Measurements from ENCODE around the gene SPEN.
"Not testable (repeated sequence)": the region's sequence is repeated elsewhere in the genome, so short reads cannot be mapped to it uniquely, and the experiment has no call there.

Gene SPEN

DNA sequence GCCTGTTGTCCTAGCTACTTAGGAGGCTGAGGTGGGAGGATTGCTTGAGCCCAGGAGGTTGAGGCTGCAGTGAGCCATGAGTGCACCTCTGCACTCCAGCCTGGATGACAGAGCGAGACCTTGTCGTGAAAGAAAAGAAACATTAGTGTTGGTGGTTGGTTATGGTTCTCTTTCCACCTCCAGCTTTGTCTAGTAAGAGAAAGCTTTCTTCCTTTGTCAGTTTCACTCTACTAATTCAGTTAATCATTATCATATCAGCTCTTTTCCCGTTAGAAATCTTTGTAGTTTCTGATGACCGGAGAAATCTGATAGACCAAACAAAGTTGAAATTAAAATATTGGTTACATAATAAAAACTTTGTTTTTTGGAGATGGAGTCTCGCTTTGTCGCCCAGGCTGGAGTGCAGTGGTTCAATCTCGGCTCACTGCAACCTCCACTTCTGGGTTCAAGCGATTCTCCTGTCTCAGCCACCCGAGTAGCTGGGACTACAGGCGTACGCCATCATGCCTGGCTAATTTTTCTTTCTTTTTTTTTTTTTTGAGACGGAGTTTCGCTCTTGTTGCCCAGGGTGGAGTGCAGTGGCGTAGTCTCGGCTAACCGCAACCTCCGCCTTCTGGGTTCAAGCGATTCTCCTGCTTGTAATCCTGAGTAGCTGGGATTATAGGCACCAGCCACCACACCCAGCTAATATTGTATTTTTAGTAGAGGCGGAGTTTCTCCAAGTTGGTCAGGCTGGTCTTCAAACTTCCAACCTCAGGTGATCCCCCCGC, 49.5 kb downstream of the SPEN start:
- DNase-seq (ENCODE audit: low read depth in 4 of 4, low spot score in 1 of 4), result not testable (repeated sequence)

DNA sequence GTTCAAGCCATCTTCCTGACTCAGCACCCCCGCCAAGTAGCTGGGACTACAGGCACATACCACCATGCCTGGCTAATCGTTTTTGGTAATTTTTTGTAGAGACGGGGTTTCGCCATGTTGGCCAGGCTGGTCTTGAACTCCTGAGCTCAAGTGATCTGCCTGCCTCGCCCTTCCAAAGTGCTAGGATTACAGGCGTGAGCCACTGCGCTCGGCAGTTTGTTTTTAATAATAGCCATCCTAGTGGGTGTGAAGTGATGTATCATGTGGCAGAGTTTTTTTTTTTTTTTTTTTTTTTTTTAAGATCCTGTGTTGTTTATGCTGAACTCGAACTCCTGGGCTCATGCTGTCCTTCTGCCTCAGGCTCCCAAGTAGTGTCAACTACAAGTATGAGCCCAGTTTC, 51.8 kb downstream of the SPEN start:
- DNase-seq (ENCODE audit: low read depth in 4 of 4, low spot score in 1 of 4), result no peak

DNA sequence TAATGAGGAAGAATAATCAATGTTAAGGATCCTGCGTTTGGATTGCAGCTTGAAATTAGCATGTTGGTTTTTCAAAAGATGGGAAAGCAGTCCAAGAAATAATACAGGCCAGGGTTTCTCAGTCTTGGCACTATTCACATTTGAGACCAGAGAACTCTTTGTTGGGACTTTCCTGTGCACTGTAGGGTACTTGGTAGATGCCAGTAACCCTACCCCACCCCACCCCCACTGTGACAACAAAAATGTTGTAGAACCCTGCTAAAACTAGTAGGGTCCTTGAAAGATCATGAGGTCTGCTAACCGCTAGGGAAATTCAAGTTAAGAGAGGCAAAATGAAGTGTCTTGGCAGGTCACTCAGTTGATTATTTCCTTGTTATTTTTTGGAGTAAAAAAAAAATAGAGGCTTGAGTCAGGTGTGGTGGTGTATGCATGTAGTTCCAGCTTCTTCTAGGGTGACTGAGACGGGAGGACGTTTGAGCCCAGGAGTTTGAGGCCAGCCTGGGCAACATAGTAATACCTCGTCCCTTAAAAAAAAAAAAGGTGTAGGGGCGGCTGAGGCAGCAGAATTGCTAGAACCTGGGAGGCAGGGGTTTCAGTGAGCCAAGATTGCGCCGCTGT, 53.3 kb downstream of the SPEN start:
- no peak for DNase-seq (ENCODE audit: low read depth in 4 of 4, low spot score in 1 of 4)

DNA sequence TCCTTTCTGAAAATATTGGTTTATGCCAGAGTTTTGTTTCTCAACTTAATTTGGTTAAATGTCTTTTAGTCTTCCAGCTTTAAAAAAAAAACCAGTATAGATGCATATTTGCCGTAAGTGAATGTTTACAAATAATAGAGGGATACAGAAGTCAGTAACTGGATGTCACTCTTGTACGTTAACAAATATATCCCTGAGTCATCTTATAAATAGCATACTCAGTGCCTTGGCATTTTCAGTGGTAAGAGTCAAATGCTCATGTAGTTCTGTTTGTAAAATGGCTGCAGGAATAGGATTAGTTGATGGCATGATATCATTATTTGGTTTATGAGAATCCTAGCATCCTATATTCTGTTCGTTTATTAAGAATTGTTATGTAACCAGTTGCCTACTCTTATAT, 55.4 kb downstream of the SPEN start:
- no peak for DNase-seq (ENCODE audit: low read depth in 4 of 4, low spot score in 1 of 4)

DNA sequence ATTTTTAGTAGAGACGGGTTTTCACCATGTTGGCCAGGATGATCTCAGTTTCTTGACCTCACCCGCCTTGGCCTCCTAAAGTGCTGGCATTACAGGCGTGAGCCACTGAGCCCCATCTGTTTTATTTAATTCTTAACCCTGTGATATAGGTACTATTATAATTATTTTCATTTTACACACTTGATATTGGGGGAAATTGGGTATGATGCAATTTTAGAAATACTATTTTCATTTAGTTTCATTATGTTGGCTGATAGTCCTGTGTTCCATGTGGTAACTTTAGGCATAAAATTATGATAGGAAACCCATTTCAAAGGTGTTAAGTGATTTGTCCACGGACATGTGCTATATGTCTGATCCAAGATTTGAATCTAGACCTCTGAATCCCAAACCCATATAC, 61.1 kb downstream of the SPEN start:
- no peak for DNase-seq (ENCODE audit: low read depth in 4 of 4, low spot score in 1 of 4)

DNA sequence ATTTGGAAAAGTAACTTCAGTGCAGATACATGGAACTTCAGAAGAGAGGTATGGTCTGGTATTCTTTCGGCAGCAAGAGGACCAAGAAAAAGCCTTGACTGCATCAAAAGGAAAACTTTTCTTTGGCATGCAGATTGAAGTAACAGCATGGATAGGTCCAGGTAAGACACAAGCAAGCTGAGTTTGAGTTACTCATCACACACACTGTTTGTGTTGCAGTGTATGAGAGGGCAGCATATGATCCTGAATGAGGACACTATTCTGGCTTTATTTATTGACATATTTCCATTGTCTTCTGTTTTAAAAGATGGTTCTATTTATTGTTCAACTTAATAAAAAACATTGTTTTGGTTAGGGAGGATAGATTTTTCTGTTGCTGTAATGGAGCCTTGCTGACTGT, 63.6 kb downstream of the SPEN start:
- no peak for DNase-seq (ENCODE audit: low read depth in 4 of 4, low spot score in 1 of 4)

DNA sequence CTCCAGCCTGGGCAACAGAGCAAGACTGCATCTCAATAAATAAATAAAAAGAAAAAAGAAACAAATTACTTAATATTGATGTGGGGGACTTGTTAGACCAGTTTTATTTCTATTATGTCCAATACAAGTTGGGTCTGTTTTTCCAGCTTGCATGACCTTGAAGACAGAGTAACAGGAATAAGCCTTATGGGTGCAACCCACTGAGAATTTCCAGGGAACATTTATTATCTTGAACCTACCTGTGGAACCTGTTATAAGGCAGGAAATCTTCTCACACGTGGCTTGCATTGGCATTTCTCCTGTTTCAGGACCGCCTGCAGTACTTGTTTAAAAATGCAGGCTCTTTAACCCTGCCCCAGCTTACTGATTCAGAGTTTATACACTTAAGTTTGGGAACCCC, 64.4 kb downstream of the SPEN start:
- no peak for DNase-seq (ENCODE audit: low read depth in 4 of 4, low spot score in 1 of 4)

DNA sequence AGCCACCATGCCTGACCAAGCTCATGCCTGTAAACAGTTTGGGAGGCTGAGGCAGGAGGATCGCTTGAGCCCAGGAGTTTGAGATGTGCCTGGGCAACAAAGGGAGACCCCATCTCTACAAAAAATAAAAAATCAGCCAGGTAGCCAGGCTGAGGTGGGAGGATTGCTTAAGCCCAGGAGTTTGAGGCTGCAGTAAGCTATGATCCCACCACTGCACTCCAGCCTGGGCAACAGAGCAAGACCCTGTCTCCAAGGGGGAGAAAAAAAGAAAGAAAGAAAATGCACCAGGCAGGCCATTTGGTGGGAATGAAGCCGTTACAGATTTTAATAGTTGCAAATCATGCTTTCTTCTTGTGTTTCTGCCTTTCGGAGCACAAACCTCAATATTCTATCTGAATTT, 66.1 kb downstream of the SPEN start:
- not testable (repeated sequence) for DNase-seq (ENCODE audit: low read depth in 4 of 4, low spot score in 1 of 4)

DNA sequence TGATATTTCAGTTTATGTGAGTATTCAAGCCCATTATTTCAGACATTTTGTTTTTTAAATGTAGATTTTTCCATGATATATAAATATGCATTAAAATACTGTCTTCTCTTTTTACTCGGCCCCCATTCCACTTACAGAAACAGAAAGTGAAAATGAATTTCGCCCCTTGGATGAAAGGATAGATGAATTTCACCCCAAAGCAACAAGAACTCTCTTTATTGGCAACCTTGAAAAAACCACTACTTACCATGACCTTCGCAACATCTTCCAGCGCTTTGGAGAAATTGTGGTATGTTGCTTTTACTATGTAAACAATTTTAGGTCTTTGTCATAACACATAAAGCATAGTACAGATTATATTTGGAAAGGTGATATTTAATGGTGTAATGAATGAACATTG, 68.5 kb downstream of the SPEN start:
- no peak for DNase-seq (ENCODE audit: low read depth in 4 of 4, low spot score in 1 of 4)

DNA sequence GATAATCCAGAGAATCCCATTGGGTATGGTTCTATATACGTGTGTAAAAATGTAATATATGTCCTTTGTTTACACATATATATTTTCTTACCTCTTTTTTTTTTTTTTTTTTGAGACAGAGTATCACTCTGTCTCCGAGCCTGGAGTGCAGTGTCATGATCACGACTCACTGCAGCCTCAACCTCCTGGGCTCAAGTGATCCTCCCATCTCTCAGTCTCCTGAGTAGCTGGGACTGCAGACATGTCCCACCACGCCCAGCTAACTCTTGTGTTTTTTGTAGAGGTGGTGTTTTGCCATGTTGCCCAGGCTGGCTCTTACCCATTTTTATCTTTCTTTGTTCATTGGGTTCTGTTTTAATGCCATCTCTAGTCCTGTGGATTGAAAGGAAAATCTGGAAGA, 68.9 kb downstream of the SPEN start:
- no peak for DNase-seq (ENCODE audit: low read depth in 4 of 4, low spot score in 1 of 4)

DNA sequence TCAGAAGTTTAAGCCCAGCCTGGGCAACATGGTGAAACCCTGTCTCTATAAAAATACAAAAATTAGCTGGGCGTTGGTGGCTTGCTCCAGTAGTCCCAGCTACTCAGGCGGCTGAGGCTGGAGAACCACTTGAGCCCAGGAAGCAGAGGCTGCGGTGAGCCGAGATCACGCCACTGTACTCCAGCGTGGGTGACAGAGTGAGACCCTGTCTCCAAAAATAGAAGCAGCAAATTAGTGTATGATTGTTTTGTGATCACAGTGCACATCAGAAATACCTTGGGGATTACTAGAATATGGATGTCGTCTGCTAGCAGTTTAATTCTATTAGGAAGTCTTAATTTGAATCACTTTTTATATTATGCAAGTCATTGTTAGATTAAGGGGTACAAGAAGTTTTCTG, 69.4 kb downstream of the SPEN start:
- no peak for DNase-seq (ENCODE audit: low read depth in 4 of 4, low spot score in 1 of 4)

DNA sequence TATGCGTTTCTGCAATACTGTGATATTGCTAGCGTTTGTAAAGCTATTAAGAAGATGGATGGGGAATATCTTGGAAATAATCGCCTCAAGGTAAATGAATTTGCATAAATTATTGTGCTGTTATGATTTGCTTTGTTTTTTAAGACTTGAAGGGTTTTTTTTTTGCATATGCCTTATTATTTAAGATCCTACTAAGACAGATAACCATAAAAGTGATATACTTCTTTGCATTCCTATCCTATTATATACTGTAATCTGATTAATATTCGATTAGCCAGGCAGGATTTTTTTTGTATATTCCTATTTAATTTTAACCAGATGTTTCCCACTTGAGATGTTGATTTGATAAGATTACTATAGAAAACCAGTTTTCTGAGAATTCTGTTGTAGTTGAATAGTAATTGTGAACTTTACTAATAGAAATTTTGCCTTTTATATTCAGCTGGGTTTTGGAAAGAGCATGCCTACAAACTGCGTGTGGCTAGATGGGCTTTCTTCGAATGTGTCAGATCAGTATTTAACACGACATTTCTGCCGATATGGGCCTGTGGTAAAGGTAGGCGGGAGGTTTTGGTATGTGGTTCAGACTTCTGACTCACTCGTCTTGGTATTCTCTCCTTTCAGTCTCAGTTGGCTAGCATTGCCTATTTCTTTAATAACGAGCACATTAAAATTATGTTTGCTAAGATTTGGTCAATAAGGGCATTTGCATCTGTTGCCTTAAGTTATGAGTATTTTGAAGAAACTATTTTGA, 71.6 kb downstream of the SPEN start:
- peak in 3 of 4 experiments; percentile 29 to 61 (median 41) for DNase-seq (ENCODE audit: low read depth in 4 of 4, low spot score in 1 of 4)

DNA sequence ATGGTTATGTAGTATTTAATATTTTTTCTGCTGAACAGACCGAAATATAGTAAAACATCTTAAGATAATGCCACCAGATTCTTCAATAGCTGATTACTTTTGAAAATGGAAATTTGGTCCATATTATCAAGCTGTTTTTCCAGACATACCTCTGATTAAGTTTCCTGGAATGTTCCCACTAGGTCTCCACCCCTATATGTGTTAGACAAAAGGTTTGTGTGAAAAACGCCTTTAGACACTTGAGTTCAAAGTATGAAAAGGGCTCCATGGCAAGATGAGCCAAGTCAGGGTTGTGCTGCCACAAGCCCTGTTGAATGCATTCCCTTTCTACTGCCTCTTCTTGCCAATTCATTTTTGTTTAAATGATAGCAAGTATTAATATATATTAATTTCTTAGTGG, 75.7 kb downstream of the SPEN start:
- DNase-seq (ENCODE audit: low read depth in 4 of 4, low spot score in 1 of 4), result no peak

DNA sequence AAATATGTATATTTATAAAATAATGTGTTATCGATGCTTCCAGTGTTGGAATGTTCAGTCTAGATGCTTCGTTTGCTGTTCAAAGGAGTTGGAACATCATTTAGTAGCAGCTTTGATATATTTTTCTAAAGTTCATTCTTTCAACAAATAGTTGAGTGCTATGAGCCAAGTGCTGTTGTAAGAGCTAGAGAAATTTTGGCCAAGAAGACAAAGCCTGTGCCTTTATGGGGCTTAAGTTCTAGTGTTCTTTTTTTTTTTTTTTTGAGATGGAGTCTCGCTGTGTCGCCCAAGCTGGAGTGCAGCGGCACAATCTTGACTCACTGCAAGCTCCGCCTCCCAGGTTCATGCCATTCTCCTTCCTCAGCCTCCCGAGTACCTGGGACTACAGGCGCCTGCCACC, 78.9 kb downstream of the SPEN start:
- DNase-seq (ENCODE audit: low read depth in 4 of 4, low spot score in 1 of 4), result not testable (repeated sequence)

DNA sequence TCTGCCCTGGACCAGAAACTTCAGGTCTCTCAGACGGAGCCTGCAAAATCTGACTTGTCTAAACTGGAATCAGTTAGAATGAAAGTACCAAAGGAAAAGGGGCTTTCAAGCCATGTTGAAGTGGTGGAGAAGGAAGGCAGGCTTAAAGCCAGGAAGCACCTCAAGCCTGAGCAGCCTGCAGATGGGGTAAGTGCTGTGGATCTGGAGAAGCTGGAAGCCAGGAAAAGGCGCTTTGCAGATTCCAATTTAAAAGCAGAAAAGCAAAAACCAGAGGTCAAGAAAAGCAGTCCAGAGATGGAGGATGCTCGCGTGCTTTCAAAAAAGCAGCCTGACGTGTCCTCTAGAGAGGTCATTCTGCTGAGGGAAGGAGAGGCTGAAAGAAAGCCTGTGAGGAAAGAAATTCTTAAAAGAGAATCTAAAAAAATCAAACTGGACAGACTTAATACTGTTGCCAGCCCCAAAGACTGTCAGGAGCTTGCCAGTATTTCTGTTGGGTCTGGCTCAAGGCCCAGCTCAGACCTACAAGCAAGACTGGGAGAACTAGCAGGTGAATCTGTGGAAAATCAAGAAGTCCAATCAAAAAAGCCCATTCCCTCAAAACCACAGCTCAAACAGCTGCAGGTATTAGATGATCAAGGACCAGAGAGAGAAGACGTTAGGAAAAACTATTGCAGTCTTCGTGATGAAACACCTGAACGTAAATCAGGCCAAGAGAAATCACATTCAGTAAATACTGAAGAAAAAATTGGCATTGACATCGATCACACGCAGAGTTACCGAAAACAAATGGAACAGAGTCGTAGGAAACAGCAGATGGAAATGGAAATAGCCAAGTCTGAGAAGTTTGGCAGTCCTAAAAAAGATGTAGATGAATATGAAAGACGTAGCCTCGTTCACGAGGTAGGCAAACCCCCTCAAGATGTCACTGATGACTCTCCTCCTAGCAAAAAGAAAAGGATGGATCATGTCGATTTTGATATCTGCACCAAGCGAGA, 81.8 kb downstream of the SPEN start:
- DNase-seq (ENCODE audit: low read depth in 4 of 4, low spot score in 1 of 4), result no peak

DNA sequence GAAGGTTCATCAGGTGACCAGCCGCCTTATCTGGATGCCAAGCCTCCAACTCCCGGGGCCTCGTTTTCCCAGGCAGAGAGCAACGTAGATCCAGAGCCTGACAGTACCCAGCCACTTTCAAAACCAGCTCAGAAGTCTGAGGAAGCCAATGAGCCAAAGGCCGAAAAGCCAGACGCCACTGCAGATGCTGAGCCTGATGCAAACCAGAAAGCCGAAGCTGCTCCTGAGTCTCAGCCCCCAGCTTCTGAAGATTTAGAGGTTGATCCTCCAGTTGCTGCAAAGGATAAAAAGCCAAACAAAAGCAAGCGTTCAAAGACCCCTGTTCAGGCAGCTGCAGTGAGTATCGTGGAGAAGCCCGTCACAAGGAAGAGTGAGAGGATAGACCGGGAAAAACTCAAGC, 83.9 kb downstream of the SPEN start:
- DNase-seq (ENCODE audit: low read depth in 4 of 4, low spot score in 1 of 4), result no peak

DNA sequence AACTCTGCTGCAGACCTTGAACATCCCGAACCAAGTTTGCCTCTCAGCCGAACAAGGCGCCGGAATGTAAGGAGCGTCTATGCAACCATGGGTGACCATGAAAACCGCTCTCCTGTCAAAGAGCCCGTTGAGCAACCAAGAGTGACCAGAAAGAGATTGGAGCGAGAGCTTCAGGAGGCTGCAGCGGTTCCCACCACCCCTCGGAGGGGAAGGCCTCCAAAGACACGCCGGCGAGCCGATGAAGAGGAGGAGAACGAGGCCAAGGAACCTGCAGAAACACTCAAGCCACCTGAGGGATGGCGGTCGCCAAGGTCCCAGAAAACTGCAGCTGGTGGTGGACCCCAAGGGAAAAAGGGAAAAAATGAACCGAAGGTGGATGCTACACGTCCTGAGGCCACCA, 84.4 kb downstream of the SPEN start:
- no peak for DNase-seq (ENCODE audit: low read depth in 4 of 4, low spot score in 1 of 4)

DNA sequence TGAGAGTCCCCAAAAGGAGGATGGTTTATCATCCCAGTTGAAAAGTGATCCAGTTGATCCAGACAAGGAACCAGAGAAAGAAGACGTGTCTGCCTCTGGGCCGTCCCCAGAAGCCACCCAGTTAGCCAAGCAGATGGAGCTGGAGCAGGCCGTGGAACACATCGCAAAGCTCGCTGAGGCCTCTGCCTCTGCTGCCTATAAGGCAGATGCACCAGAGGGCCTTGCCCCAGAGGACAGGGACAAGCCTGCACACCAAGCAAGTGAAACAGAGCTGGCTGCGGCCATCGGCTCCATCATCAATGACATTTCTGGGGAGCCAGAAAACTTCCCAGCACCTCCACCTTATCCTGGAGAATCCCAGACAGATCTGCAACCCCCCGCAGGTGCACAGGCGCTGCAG, 85.1 kb downstream of the SPEN start:
- DNase-seq (ENCODE audit: low read depth in 4 of 4, low spot score in 1 of 4), result no peak

DNA sequence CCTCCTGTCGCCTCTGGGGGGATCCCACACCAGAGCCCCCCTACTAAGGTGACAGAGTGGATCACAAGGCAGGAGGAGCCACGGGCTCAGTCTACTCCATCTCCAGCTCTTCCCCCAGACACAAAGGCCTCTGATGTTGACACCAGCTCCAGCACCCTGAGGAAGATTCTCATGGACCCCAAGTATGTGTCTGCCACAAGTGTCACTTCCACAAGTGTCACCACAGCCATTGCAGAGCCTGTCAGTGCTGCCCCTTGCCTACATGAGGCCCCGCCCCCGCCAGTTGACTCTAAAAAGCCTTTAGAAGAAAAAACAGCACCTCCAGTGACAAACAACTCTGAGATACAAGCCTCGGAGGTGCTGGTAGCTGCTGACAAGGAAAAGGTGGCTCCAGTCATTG, 86.2 kb downstream of the SPEN start:
- DNase-seq (ENCODE audit: low read depth in 4 of 4, low spot score in 1 of 4), result no peak

DNA sequence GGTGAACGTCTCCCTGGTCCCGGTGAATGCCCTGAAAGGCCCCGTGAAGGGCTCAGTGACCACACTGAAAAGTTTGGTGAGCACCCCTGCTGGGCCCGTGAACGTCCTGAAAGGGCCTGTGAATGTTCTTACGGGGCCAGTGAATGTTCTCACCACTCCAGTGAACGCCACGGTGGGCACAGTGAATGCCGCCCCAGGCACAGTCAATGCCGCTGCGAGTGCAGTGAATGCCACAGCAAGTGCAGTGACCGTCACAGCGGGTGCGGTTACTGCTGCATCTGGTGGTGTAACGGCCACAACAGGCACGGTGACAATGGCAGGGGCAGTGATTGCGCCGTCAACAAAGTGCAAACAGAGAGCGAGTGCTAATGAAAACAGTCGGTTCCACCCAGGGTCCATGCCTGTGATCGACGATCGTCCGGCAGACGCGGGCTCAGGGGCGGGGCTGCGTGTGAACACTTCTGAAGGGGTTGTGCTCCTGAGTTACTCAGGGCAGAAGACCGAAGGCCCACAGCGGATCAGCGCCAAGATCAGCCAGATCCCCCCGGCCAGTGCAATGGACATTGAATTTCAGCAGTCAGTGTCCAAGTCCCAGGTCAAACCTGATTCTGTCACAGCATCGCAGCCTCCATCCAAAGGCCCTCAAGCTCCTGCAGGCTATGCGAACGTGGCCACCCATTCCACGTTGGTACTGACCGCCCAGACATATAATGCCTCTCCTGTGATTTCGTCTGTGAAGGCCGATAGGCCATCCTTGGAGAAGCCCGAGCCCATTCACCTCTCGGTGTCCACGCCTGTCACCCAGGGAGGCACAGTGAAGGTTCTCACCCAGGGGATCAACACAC, 86.9 kb downstream of the SPEN start:
- no peak for DNase-seq (ENCODE audit: low read depth in 4 of 4, low spot score in 1 of 4)
